GM18951 (cell line): Measurements from ENCODE around the gene POU3F1.

ENCODE experiments used
- POLR2A ChIP-seq: IDR thresholded peaks from 4 replicates; pipeline ENCODE4 v1.6.1; 2011; ENCODE audit warnings: mild to moderate bottlenecking; ENCODE audit not compliant: insufficient read length, insufficient read depth; ENCODE audit errors: extremely low read depth
- in situ Hi-C: fragments of 300-500 bp; cut with MboI; formaldehyde crosslinking; loops from one replicate; pipeline ENCODE4 v1.12.0; 2022; ENCODE audit warnings: low sequenced_read_pairs, mixed read lengths, inconsistent platforms; ENCODE audit not compliant: unreplicated experiment

The POU3F1 gene

GRCh38 chr1:38021969-38022368, 24.6 kb downstream of the POU3F1 start:
- in situ Hi-C loops, result loop anchor here (10.0 kb wide), 1 partner anchor 793 kb away; no protein-coding TSS in a partner anchor

GRCh38 chr1:38020396-38020795, 26.2 kb downstream of the POU3F1 start:
- in situ Hi-C loops, result loop anchor here (10.0 kb wide), 1 partner anchor 794 kb away; no protein-coding TSS in a partner anchor
- no peak for TF ChIP-seq POLR2A

More at GRCh38 chr1:38021969-38022368, 24.6 kb downstream of the POU3F1 start:
- TF ChIP-seq POLR2A, result no peak

GRCh38 chr1:38018864-38019343, 27.7 kb downstream of the POU3F1 start:
- in situ Hi-C loops, result no loop called here
- TF ChIP-seq POLR2A, result no peak

GRCh38 chr1:38015978-38016725, 30.4 kb downstream of the POU3F1 start:
- in situ Hi-C loops, result no loop called here
- TF ChIP-seq POLR2A, result no peak

- no peak for TF ChIP-seq POLR2A
- in situ Hi-C loops, result no loop called here
Measured at GRCh38 chr1:38014724-38015424, 31.7 kb downstream of the POU3F1 start.

- no peak for TF ChIP-seq POLR2A
- in situ Hi-C loops, result no loop called here
Measured at GRCh38 chr1:38014171-38014570, 32.4 kb downstream of the POU3F1 start.

GRCh38 chr1:38013227-38013622, 33.4 kb downstream of the POU3F1 start:
- no peak for TF ChIP-seq POLR2A
- in situ Hi-C loops, result no loop called here

- TF ChIP-seq POLR2A, result peak; percentile 89
- in situ Hi-C loops, result no loop called here
Measured at GRCh38 chr1:38012363-38013226, 34.0 kb downstream of the POU3F1 start, which contains the start of gene UTP11. Gene UTP11 (plus strand): TSS chr1:38012734. CDS start chr1:38012803, 69 bp downstream.

- in situ Hi-C loops, result no loop called here
- no peak for TF ChIP-seq POLR2A
Measured at GRCh38 chr1:38009841-38010180, 36.8 kb downstream of the POU3F1 start.

- no peak for TF ChIP-seq POLR2A
- in situ Hi-C loops, result no loop called here
Measured at GRCh38 chr1:38009088-38009840, 37.3 kb downstream of the POU3F1 start.

GRCh38 chr1:38006008-38006828, 40.4 kb downstream of the POU3F1 start:
- in situ Hi-C loops, result no loop called here
- no peak for TF ChIP-seq POLR2A
